HCT116 (cell line): ENCODE measurements around the gene PCGF5. TPM values are rescaled to one million over a fixed set of nuclear protein-coding genes. Genes with fewer than 3 reads are reported as not detected.

Source experiments
- ATAC-seq: fragments of 200-7000 bp; cut with Tn5 transposase; 2 replicates; pipeline ENCODE4 v1.9.1; 2020; ENCODE audit warnings: mild to moderate bottlenecking, moderate library complexity
- BruUV-seq: library from RNA; stranded (reverse); fragments of 400-500 nt; replicated peaks from 2 replicates; lab custom pipeline; 2021; lab: Mats Ljungman, UMichigan
- CTCF ChIA-PET: fragments of 300-600 bp; sonication (Branson Sonifier 250); formaldehyde crosslinking; loops from one replicate; lab custom pipeline; 2021; ENCODE audit warnings: antibody characterized with exemption; lab: Charles Lee
- POLR2A ChIA-PET: fragments of 300-600, 350-600 bp; sonication (Branson Sonifier 250); formaldehyde crosslinking; loops from one replicate; lab custom pipeline; 2021; ENCODE audit warnings: antibody characterized with exemption; lab: Charles Lee
- RAD21 ChIA-PET, 2 experiments: fragments of 300-600 bp; sonication (Branson Sonifier 250); formaldehyde crosslinking; loops; one replicate each; lab custom pipeline; 2023; ENCODE audit warnings: low total read pairs in 2 of 2; ENCODE audit not compliant: uncharacterized antibody in 2 of 2, unreplicated experiment in 2 of 2, low non-redundant PET in 1 of 2; lab: Charles Lee
- DNase-seq: peaks from one replicate; pipeline ENCODE4 v3.0.0-alpha.2; 2010; ENCODE audit warnings: low read depth, low spot score
- H2AFZ ChIP-seq: fragments of 200-600 bp; shearing (Covaris generic), sonication (generic); 2 replicates; pipeline ENCODE4 v1.6.1; 2017; ENCODE audit warnings: low read depth, mixed run types, mixed read lengths, antibody characterized with exemption, low read length; ENCODE audit not compliant: poor library complexity, severe bottlenecking
- H3K27ac ChIP-seq: 2 replicates; pipeline ENCODE4 v1.5.1; 2012; ENCODE audit warnings: low read depth, low read length
- H3K27me3 ChIP-seq: fragments of 200-600 bp; sonication (generic); 2 replicates; pipeline ENCODE4 v1.6.1; 2016; ENCODE audit warnings: mixed run types, low read length, mixed read lengths; ENCODE audit not compliant: insufficient read depth
- H3K36me3 ChIP-seq, 2 experiments: fragments of 200-500 bp in 1 of 2; fragments of 200-600 bp in 1 of 2; sonication (Bioruptor generic) in 1 of 2; sonication (generic) in 1 of 2; 2 replicates each; pipeline versions ENCODE4 v1.5.1 to v1.6.1; 2014 to 2016; ENCODE audit warnings: low read length in 2 of 2, inconsistent platforms in 1 of 2, mixed read lengths in 1 of 2, mixed run types in 1 of 2; ENCODE audit not compliant: insufficient read depth in 2 of 2, control insufficient read depth in 1 of 2
- H3K4me1 ChIP-seq, 2 experiments: fragments of 200-600 bp in 1 of 2; sonication (generic) in 1 of 2; 2 replicates each; pipeline versions ENCODE4 v1.5.1 to v1.6.1; 2012 to 2017; ENCODE audit warnings: low read length in 2 of 2, inconsistent platforms in 1 of 2, mild to moderate bottlenecking in 1 of 2, mixed read lengths in 1 of 2, mixed run types in 1 of 2, moderate library complexity in 1 of 2; ENCODE audit not compliant: insufficient read depth in 2 of 2, control insufficient read depth in 1 of 2
- H3K4me2 ChIP-seq: fragments of 200-600 bp; sonication (generic); 2 replicates; pipeline ENCODE4 v1.6.1; 2017; ENCODE audit warnings: mixed run types, low read length, mixed read lengths
- H3K4me3 ChIP-seq, 2 experiments: fragments of 200-600 bp in 1 of 2; sonication (generic) in 1 of 2; replicated peaks in 1 of 2; 2 replicates each; pipeline ENCODE4 v1.5.1; 2011 to 2016; ENCODE audit warnings: low read length in 2 of 2, control low read depth in 1 of 2, low read depth in 1 of 2, mild to moderate bottlenecking in 1 of 2, mixed read lengths in 1 of 2, mixed run types in 1 of 2
- H3K79me2 ChIP-seq: fragments of 200-600 bp; sonication (generic); 2 replicates; pipeline ENCODE4 v1.6.1; 2017; ENCODE audit warnings: mild to moderate bottlenecking, mixed run types, low read length, moderate library complexity, mixed read lengths; ENCODE audit not compliant: insufficient read depth
- H3K9ac ChIP-seq: fragments of 200-600 bp; sonication (generic); 2 replicates; pipeline ENCODE4 v1.6.1; 2016; ENCODE audit warnings: low read length, mixed read lengths
- H3K9me2 ChIP-seq: fragments of 200-600 bp; sonication (generic), shearing (Covaris generic); 2 replicates; pipeline ENCODE4 v1.6.1; 2017; ENCODE audit warnings: mixed run types, mild to moderate bottlenecking, moderate library complexity; ENCODE audit not compliant: insufficient read depth
- H3K9me3 ChIP-seq, 2 experiments: fragments of 200-500 bp in 1 of 2; fragments of 200-600 bp in 1 of 2; sonication (Bioruptor generic) in 1 of 2; sonication (generic) in 1 of 2; 2 replicates each; pipeline ENCODE4 v1.6.1; 2014 to 2017; ENCODE audit warnings: low read length in 2 of 2, mixed read lengths in 2 of 2, inconsistent platforms in 1 of 2, low read depth in 1 of 2, mild to moderate bottlenecking in 1 of 2, mixed run types in 1 of 2, moderate library complexity in 1 of 2; ENCODE audit not compliant: control insufficient read depth in 1 of 2, insufficient read depth in 1 of 2
- H4K20me1 ChIP-seq: fragments of 200-600 bp; sonication (generic), shearing (Covaris generic); 2 replicates; pipeline ENCODE4 v1.6.1; 2017; ENCODE audit warnings: mixed run types, mild to moderate bottlenecking, moderate library complexity; ENCODE audit not compliant: insufficient read depth
- CBX3 ChIP-seq: IDR thresholded peaks from 2 replicates; pipeline ENCODE4 v1.6.1; 2012; ENCODE audit warnings: low read depth
- ELF1 ChIP-seq: IDR thresholded peaks from 2 replicates; pipeline ENCODE4 v1.6.1; 2012; ENCODE audit warnings: low read depth, borderline replicate concordance
- EZH2 ChIP-seq: fragments of 200-600 bp; sonication (generic); IDR thresholded peaks from 2 replicates; pipeline ENCODE4 v1.6.1; 2017; ENCODE audit warnings: antibody characterized with exemption, mixed run types
- FOSL1 ChIP-seq: IDR thresholded peaks from 2 replicates; pipeline ENCODE4 v1.6.1; 2012; ENCODE audit warnings: low read depth
- POLR2A ChIP-seq: IDR thresholded peaks from 2 replicates; pipeline ENCODE4 v1.7.0; 2011; ENCODE audit warnings: borderline replicate concordance; ENCODE audit not compliant: insufficient read depth, insufficient read length; ENCODE audit errors: extremely low read depth
- REST ChIP-seq: IDR thresholded peaks from 2 replicates; pipeline ENCODE4 v1.6.1; 2012; ENCODE audit warnings: low read depth
- SIN3A ChIP-seq: IDR thresholded peaks from 2 replicates; pipeline ENCODE4 v1.6.1; 2012; ENCODE audit warnings: low read depth
- TCF7L2 ChIP-seq: IDR thresholded peaks from 2 replicates; pipeline ENCODE4 v1.7.0; 2011; ENCODE audit warnings: borderline replicate concordance, inconsistent platforms; ENCODE audit not compliant: insufficient read depth, insufficient read length; ENCODE audit errors: extremely low read depth
- intact Hi-C: fragments of 100-400 bp; cut with micrococcal nuclease; formaldehyde crosslinking; loops from 2 replicates; pipeline ENCODE4 v1.10.0; 2022
- total RNA-seq: library from RNA; stranded (reverse); gene quantifications from one replicate; pipeline ENCODE4 v1.2.1, GENCODE V29; 2021; ENCODE audit not compliant: unreplicated experiment

PCGF5 gene
- total RNA-seq, 1 experiment from 2014 or later: 27.5 TPM

DNA sequence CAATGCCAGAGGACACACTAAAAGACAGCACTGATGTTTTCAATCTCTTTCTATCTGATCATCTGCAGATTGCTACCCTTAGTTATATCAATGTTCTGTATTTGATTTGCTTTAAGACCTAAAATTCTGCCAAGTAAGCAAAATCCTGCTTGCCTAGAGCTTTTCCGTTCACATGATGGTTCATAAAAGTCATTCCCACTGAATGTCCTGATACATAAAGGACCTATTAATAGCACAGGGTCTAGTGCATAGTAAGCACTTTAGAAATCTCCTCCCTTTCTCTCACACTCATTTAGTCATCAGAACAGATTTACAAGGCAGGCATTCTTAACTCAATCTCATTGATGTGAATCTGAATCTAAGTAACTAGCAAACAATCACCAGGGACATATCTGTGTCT, 68.8 kb downstream of the PCGF5 start:
- POLR2A ChIA-PET: no interaction called here
- BruUV-seq: no TSS peak
- no peak for DNase-seq

GRCh38 chr10:91290607-91291006, 70.1 kb downstream of the PCGF5 start:
- RAD21 ChIA-PET: no interaction called here
- DNase-seq (no peak), ATAC-seq (no peak)
- Histone ChIP-seq H2AFZ (no peak overlapping the region), H3K4me1 (no peaks in the 10 kb centered on the region), H4K20me1 (no peaks in the 10 kb centered on the region), H3K9ac (no peak overlapping the region), H3K9me2 (no peaks in the 10 kb centered on the region), H3K9me3 (no peaks in the 10 kb centered on the region), H3K36me3 (no peaks in the 10 kb centered on the region), H3K4me2 (no peak overlapping the region), H3K27ac (no peak overlapping the region), H3K4me3 (no peak overlapping the region), H3K27me3 (no peaks in the 10 kb centered on the region), H3K79me2 (no peaks in the 10 kb centered on the region)
- BruUV-seq: no TSS peak
- TF ChIP-seq SIN3A (no peak), TCF7L2 (no peak), CBX3 (no peak), FOSL1 (no peak), EZH2 (no peak), REST (no peak), POLR2A (no peak), ELF1 (no peak)
- CTCF ChIA-PET: interaction anchor here (1.2 kb wide), 1 partner anchor 8 kb away, joined by 4 read pairs; no protein-coding TSS in a partner anchor
- intact Hi-C loops: no loop called here
- POLR2A ChIA-PET: no interaction called here

More for the DNA sequence above, 68.8 kb downstream of the PCGF5 start:
- H3K4me2 ChIP-seq: no peak overlapping the region
- no peaks in the 10 kb centered on the region for H3K9me2 ChIP-seq
- H3K27ac ChIP-seq: no peak overlapping the region
- H3K9ac ChIP-seq: no peak overlapping the region
- no peaks in the 10 kb centered on the region; the same call in 1 of the 2 replicates for H3K27me3 ChIP-seq
- no peaks in the 10 kb centered on the region for H3K9me3 ChIP-seq
- no peak for ATAC-seq
- no peak overlapping the region for H2AFZ ChIP-seq
- no peaks in the 10 kb centered on the region for H3K79me2 ChIP-seq
- no peak for TF ChIP-seq ELF1
- TF ChIP-seq CBX3: no peak
- TF ChIP-seq FOSL1: no peak
- H3K4me1 ChIP-seq: no peaks in the 10 kb centered on the region
- ChIA-PET CTCF (interaction anchor here (1.8 kb wide), 1 partner anchor 10 kb away, joined by 5 read pairs; no protein-coding TSS in a partner anchor), RAD21 (no interaction called here)
- intact Hi-C loops: no loop called here
- no peaks in the 10 kb centered on the region for H3K36me3 ChIP-seq
- no peak overlapping the region for H3K4me3 ChIP-seq
- no peaks in the 10 kb centered on the region for H4K20me1 ChIP-seq
